Measurements from ENCODE around the gene NOL7. TPM values are rescaled to one million over a fixed set of nuclear protein-coding genes. Genes with fewer than 3 reads are reported as not detected.

The NOL7 gene
- total RNA-seq, 4 donors from 2014 or later = 49.4 to 64.7 (median 55.7) TPM

- Histone ChIP-seq H3K36me3 (no peaks in the 10 kb centered on the region), H3K27me3 (no peaks in the 10 kb centered on the region), H3K9me3 (no peaks in the 10 kb centered on the region), H3K27ac (no peak overlapping the region), H3K4me3 (no peak overlapping the region), H3K4me1 (peaks cover 0 to 4% of the 10 kb centered on the region in 2 donors)
- DNase-seq = no peak
- TF ChIP-seq POLR2A (IDR thresholded peaks at IDR 0.05) (no peak), CTCF (IDR thresholded peaks at IDR 0.05) (no peak)
- intact Hi-C loops (cut with DNase I; ENCODE audit: low total_unique reads) = loop anchor here (10.0 kb wide), 1 partner anchor 153 kb away; no protein-coding TSS in a partner anchor
These were observed 3.4 kb upstream of the NOL7 start for GRCh38 chr6:13611715-13612114.

- no peak for DNase-seq
- H3K27ac ChIP-seq = no peak overlapping the region
- H3K4me3 ChIP-seq = no peak overlapping the region
- H3K36me3 ChIP-seq = no peaks in the 10 kb centered on the region
- no peaks in the 10 kb centered on the region for H3K9me3 ChIP-seq
- TF ChIP-seq CTCF (IDR thresholded peaks at IDR 0.05) = no peak
- no peak for TF ChIP-seq POLR2A (IDR thresholded peaks at IDR 0.05)
- intact Hi-C loops (cut with DNase I; ENCODE audit: low total_unique reads) = loop anchor here (10.0 kb wide), 1 partner anchor 152 kb away; no protein-coding TSS in a partner anchor
- peaks cover 0 to 4% of the 10 kb centered on the region in 2 donors for H3K4me1 ChIP-seq
- no peaks in the 10 kb centered on the region for H3K27me3 ChIP-seq
These were observed 2.0 kb upstream of the NOL7 start for GRCh38 chr6:13613029-13613594.

GRCh38 chr6:13614126-13614925, 809 bp upstream of the NOL7 start:
- H3K27me3 ChIP-seq = no peaks in the 10 kb centered on the region
- no peak for DNase-seq
- intact Hi-C loops (cut with DNase I; ENCODE audit: low total_unique reads) = loop anchor here (10.0 kb wide), 1 partner anchor 150 kb away; no protein-coding TSS in a partner anchor

GRCh38 chr6:13615792-13616120, 621 bp downstream of the NOL7 start:
- no peak for TF ChIP-seq POLR2A (IDR thresholded peaks at IDR 0.05)
- TF ChIP-seq CTCF (IDR thresholded peaks at IDR 0.05) = no peak
- peak; percentile 32 to 36 for DNase-seq
- Histone ChIP-seq H3K27me3 (no peaks in the 10 kb centered on the region), H3K4me3 (peak overlapping the region; percentile 60 to 85), H3K4me1 (peaks cover 0 to 4% of the 10 kb centered on the region in 2 donors), H3K9me3 (no peaks in the 10 kb centered on the region), H3K36me3 (no peaks in the 10 kb centered on the region), H3K27ac (peak overlapping the region; percentile 81 to 90)
- intact Hi-C loops (cut with DNase I; ENCODE audit: low total_unique reads) = loop anchor here (10.0 kb wide), 1 partner anchor 149 kb away; no protein-coding TSS in a partner anchor

More at GRCh38 chr6:13614126-13614925, 809 bp upstream of the NOL7 start:
- TF ChIP-seq CTCF (IDR thresholded peaks at IDR 0.05) = no peak
- TF ChIP-seq POLR2A (IDR thresholded peaks at IDR 0.05) = no peak
- Histone ChIP-seq H3K4me1 (peaks cover 0 to 4% of the 10 kb centered on the region in 2 donors), H3K9me3 (no peaks in the 10 kb centered on the region), H3K27ac (peak overlapping the region; percentile 81 to 90), H3K4me3 (peak overlapping the region; percentile 60 to 85), H3K36me3 (no peaks in the 10 kb centered on the region)

- Histone ChIP-seq H3K4me1 (peaks cover 0 to 4% of the 10 kb centered on the region in 2 donors), H3K27ac (no peak overlapping the region), H3K36me3 (no peaks in the 10 kb centered on the region), H3K4me3 (no peak overlapping the region), H3K27me3 (no peaks in the 10 kb centered on the region), H3K9me3 (no peaks in the 10 kb centered on the region)
- TF ChIP-seq POLR2A (IDR thresholded peaks at IDR 0.05) (no peak), CTCF (IDR thresholded peaks at IDR 0.05) (no peak)
- no peak for DNase-seq
- intact Hi-C loops (cut with DNase I; ENCODE audit: low total_unique reads) = loop anchor here (10.0 kb wide), 1 partner anchor 148 kb away; no protein-coding TSS in a partner anchor
These were observed 1.9 kb downstream of the NOL7 start for GRCh38 chr6:13617066-13617465.

Data from uterus (tissue), 4 donors.